GM12878 (cell line): ENCODE measurements around the gene BAZ2B. TPM values are rescaled to one million over a fixed set of nuclear protein-coding genes. Genes with fewer than 3 reads are reported as not detected.

Source experiments
- ATAC-seq: fragments of 200-7000 bp; cut with Tn5 transposase; 3 replicates; pipeline ENCODE4 v1.9.1; 2020; ENCODE audit warnings: mild to moderate bottlenecking, moderate library complexity
- BruUV-seq: library from RNA; stranded (reverse); fragments of 400-500 nt; replicated peaks from 2 replicates; lab custom pipeline; 2021; lab: Mats Ljungman, UMichigan
- CTCF ChIA-PET: fragments of 300-600 bp; sonication (Branson Sonifier 250); formaldehyde crosslinking; extraction: SDS; loops from one replicate; lab custom pipeline; 2021; ENCODE audit warnings: inconsistent platforms; lab: Yijun Ruan, JAX
- POLR2A ChIA-PET: fragments of 350-600 bp; formaldehyde crosslinking; extraction: SDS; loops from one replicate; lab custom pipeline; 2021; ENCODE audit warnings: inconsistent platforms; lab: Charles Lee
- RAD21 ChIA-PET: fragments of 300-600 bp; sonication (Branson Sonifier 250); formaldehyde crosslinking; loops from one replicate; lab custom pipeline; 2023; ENCODE audit warnings: antibody characterized with exemption; ENCODE audit not compliant: unreplicated experiment; lab: Charles Lee
- SMC1A ChIA-PET: fragments of 300-600 bp; sonication (Branson Sonifier 250); formaldehyde crosslinking; loops from one replicate; lab custom pipeline; 2023; ENCODE audit not compliant: unreplicated experiment, uncharacterized antibody; lab: Charles Lee
- DNase-seq: peaks from one replicate; pipeline ENCODE4 v3.0.0-alpha.2; 2011; ENCODE audit warnings: low read depth, low spot score
- FAIRE-seq: peaks from 3 replicates; lab custom pipeline; 2011; peaks lifted over from hg19 to GRCh38; lab: Jason Lieb, UNC
- H2AFZ ChIP-seq: 2 replicates; pipeline ENCODE4 v1.6.0; 2011; ENCODE audit warnings: low read depth, low read length, control low read depth; ENCODE audit not compliant: control insufficient read depth
- H3K27ac ChIP-seq: 2 replicates; pipeline ENCODE4 v1.5.1; 2011; ENCODE audit warnings: control low read depth; ENCODE audit not compliant: control insufficient read depth, insufficient read depth
- H3K27me3 ChIP-seq, 2 experiments: replicated peaks in 1 of 2; 2 replicates each; pipeline versions ENCODE4 v1.6.0 to v1.6.1; 2011; ENCODE audit warnings: low read length in 1 of 2; ENCODE audit not compliant: control insufficient read depth in 2 of 2, insufficient read depth in 2 of 2
- H3K36me3 ChIP-seq, 2 experiments: 2 replicates each; pipeline ENCODE4 v1.5.1; 2011; ENCODE audit warnings: low read length in 1 of 2; ENCODE audit not compliant: control insufficient read depth in 2 of 2, insufficient read depth in 2 of 2
- H3K4me1 ChIP-seq: 2 replicates; pipeline ENCODE4 v1.6.1; 2011; ENCODE audit warnings: mild to moderate bottlenecking, low read length, moderate library complexity, mixed read lengths; ENCODE audit not compliant: control insufficient read depth, insufficient read depth
- H3K4me2 ChIP-seq: 2 replicates; pipeline ENCODE4 v1.6.0; 2011; ENCODE audit warnings: control low read depth; ENCODE audit not compliant: control insufficient read depth, insufficient read depth
- H3K4me3 ChIP-seq: fragments of 200-600 bp; sonication (generic); 2 replicates; pipeline ENCODE4 v1.5.1; 2016
- H3K79me2 ChIP-seq: 2 replicates; pipeline ENCODE4 v1.6.0; 2011; ENCODE audit warnings: low read length; ENCODE audit not compliant: control insufficient read depth, insufficient read depth
- H3K9ac ChIP-seq: 2 replicates; pipeline ENCODE4 v1.8.0; 2011; ENCODE audit warnings: low read length, control low read depth, mixed read lengths; ENCODE audit not compliant: control insufficient read depth, insufficient read depth
- H3K9me3 ChIP-seq: replicated peaks from 3 replicates; pipeline ENCODE4 v1.5.1; 2011; ENCODE audit warnings: mild to moderate bottlenecking, low read length; ENCODE audit not compliant: control insufficient read depth, insufficient read depth
- H4K20me1 ChIP-seq: 2 replicates; pipeline ENCODE4 v1.6.0; 2011; ENCODE audit not compliant: control insufficient read depth, insufficient read depth
- ASH2L ChIP-seq: fragments of 300-600, 200-600 bp; sonication (generic); IDR thresholded peaks from 2 replicates; pipeline ENCODE4 v1.6.1; 2017; ENCODE audit warnings: low read depth, mild to moderate bottlenecking, borderline replicate concordance
- NFXL1 ChIP-seq: fragments of 450-650 bp; IDR thresholded peaks from 2 replicates; pipeline ENCODE4 v1.6.1; 2017; ENCODE audit warnings: antibody characterized with exemption, mild to moderate bottlenecking, borderline replicate concordance
- SREBF2 ChIP-seq: IDR thresholded peaks from 2 replicates; pipeline ENCODE4 v1.6.1; 2012; ENCODE audit warnings: mild to moderate bottlenecking, low read length
- SUZ12 ChIP-seq: fragments of 200-600 bp; sonication (generic); IDR thresholded peaks from one replicate; pipeline ENCODE4 v1.6.1; 2018; ENCODE audit warnings: antibody characterized with exemption, mild to moderate bottlenecking; ENCODE audit not compliant: unreplicated experiment
- TBL1XR1 ChIP-seq: IDR thresholded peaks from 2 replicates; pipeline ENCODE4 v1.6.1; 2012; ENCODE audit warnings: low read depth, low read length, improper control_type of control experiment
- ZNF207 ChIP-seq: fragments of 450-650 bp; IDR thresholded peaks from 2 replicates; pipeline ENCODE4 v1.6.1; 2014; ENCODE audit warnings: antibody characterized with exemption, mild to moderate bottlenecking, borderline replicate concordance
- ZNF217 ChIP-seq: fragments of 450-650 bp; IDR thresholded peaks from 2 replicates; pipeline ENCODE4 v1.6.1; 2017; ENCODE audit warnings: antibody characterized with exemption, mild to moderate bottlenecking
- WGBS: methylation state at CpG from one replicate; pipeline ENCODE4 v1.1.6; 2016; ENCODE audit warnings: low lambda C conversion rate; ENCODE audit not compliant: insufficient replicate concordance, insufficient coverage; ENCODE audit errors: missing lambda C conversion rate; 5-methylcytosine and 5-hydroxymethylcytosine counted together
- in situ Hi-C: fragments of 300-500 bp; cut with MboI; formaldehyde crosslinking; loops from 9 replicates; pipeline ENCODE4 v1.14.3; 2018; ENCODE audit warnings: mixed read lengths
- intact Hi-C: fragments of 100-400 bp; cut with micrococcal nuclease; formaldehyde crosslinking; loops from one replicate; pipeline ENCODE4 v1.14.2; 2022; ENCODE audit not compliant: unreplicated experiment
- polyA plus RNA-seq, 11 experiments: library from polyadenylated mRNA; depleted of rRNA in 4 of 11; unstranded in 6 of 11; stranded (reverse) in 5 of 11; fragments of >200 nt; fragmentation: Nextera tagmentation in 4 of 11; fragmentation: Illumina TruSeq in 1 of 11; extraction: Ambion mirVana in 4 of 11; extraction: Trizol in 1 of 11; gene quantifications; 1 replicate in 1 of 11; 2 replicates in 10 of 11; pipeline versions ENCODE4 v1.2.1 to v1.2.3, GENCODE V29; 2011 to 2016; ENCODE audit warnings: inconsistent platforms in 2 of 11, missing spikeins in 2 of 11, low read depth in 1 of 11
- total RNA-seq, 4 experiments: library from RNA; depleted of rRNA in 3 of 4; stranded (reverse); fragments of >200 nt in 3 of 4; fragmentation: Illumina TruSeq in 1 of 4; extraction: Trizol in 1 of 4; gene quantifications; 2 replicates each; pipeline versions ENCODE4 v1.2.1 to v1.2.3, GENCODE V29; 2013 to 2021
- TF ChIP-seq, protein P1 (sequence below): fragments of 450-650 bp; IDR thresholded peaks from 2 replicates; pipeline ENCODE4 v1.6.1; 2014; ENCODE audit warnings: mild to moderate bottlenecking

Gene BAZ2B
- total and polyA plus RNA-seq, 10 of the 15 experiments (the other 5 are each of a cell fraction or from before 2014, with no cell fraction given) = 8.8 to 49.7 (median 24.7) TPM

DNA sequence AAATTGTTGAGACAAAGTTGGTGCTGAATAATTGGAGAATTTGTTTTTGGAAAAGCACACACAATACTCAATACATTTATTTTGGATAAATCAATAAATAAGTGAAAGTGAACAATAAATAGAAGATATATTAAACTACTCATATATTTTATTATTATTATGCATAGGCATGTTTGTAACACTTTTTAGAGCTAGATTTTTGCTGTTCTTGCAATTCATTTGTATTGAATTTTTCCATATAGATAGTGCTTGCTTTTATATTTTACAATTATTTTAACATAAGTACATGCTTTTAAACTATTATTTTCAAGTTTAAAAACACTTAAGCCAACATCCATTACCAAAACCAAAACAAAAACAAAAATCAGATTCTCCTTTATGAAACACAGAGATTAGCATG, 43.9 kb downstream of the BAZ2B start (continued):
- TF ChIP-seq, protein P1, sequence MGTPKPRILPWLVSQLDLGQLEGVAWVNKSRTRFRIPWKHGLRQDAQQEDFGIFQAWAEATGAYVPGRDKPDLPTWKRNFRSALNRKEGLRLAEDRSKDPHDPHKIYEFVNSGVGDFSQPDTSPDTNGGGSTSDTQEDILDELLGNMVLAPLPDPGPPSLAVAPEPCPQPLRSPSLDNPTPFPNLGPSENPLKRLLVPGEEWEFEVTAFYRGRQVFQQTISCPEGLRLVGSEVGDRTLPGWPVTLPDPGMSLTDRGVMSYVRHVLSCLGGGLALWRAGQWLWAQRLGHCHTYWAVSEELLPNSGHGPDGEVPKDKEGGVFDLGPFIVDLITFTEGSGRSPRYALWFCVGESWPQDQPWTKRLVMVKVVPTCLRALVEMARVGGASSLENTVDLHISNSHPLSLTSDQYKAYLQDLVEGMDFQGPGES = no peak
- no peak for TF ChIP-seq NFXL1
- TF ChIP-seq TBL1XR1 = no peak

DNA sequence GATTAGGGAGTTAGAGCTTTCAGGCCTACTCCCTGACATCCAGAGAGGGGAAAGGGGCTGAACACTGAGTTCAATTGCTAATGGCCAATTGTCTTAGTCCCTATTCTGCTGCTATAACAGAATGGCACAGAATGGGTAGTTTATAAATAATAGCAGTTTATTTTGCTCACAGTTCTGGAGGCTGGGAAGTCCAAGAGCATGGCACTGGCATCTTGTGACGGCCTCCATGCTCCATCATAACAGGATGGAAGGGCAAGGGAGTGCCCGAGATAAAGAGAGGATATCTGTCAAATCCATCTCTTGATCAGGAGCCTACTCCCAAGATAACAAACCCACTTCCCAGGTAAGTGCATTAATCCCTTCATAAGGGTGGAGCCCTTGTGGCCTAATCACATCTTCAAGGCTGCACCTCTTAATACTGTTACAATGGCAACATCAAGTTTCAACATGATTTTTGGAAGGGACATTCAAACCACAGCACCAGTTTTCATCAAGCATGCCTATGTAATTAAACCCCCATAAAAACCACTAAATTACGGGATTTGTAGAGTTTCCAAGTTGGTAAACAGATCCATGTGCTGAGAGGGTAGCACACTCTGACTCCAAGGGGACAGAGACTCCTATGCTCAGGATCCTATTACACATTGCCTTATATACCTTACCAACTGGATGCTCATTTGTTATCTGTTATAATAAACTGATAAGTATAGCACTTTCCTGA, 44.6 kb downstream of the BAZ2B start:
- Histone ChIP-seq H3K27ac (no peak overlapping the region), H3K36me3 (no peaks in the 10 kb centered on the region), H3K4me2 (no peak overlapping the region), H3K4me1 (no peaks in the 10 kb centered on the region)
- ChIA-PET SMC1A (interaction anchor here (0.6 kb wide), 1 partner anchor 23 kb away, joined by 3 read pairs; no protein-coding TSS in a partner anchor), POLR2A (no interaction called here)
- WGBS = 80% methylated on average over 3 of the region's 3 CpGs
- no peak for DNase-seq
- no peak for FAIRE-seq
- TF ChIP-seq ZNF217 (no peak), ASH2L (no peak), SREBF2 (no peak), ZNF207 (no peak), SUZ12 (no peak)
- TF ChIP-seq, all 136 proteins: peak for 0
- intact Hi-C loops = no loop called here
- Histone ChIP-seq H3K9me3 (peaks cover 3% of the 10 kb centered on the region; the same call in 1 of the 3 replicates), H3K27me3 (no peaks in the 10 kb centered on the region), H4K20me1 (no peaks in the 10 kb centered on the region), H3K9ac (no peak overlapping the region), H2AFZ (no peak overlapping the region), H3K4me3 (no peak overlapping the region), H3K79me2 (no peaks in the 10 kb centered on the region)
- BruUV-seq = no TSS peak
- ATAC-seq = no peak
- in situ Hi-C loops = no loop called here
- ChIA-PET CTCF (no interaction called here), RAD21 (no interaction called here)
